HepG2 (cell line): Measurements from ENCODE around the gene PRICKLE2. TPM values are rescaled to one million over a fixed set of nuclear protein-coding genes. Genes with fewer than 3 reads are reported as not detected.

ENCODE experiments used
- ATAC-seq: fragments of 200-7000 bp; cut with Tn5 transposase; 3 replicates; pipeline ENCODE4 v1.9.1; 2020; ENCODE audit warnings: mild to moderate bottlenecking, moderate library complexity
- BruUV-seq: library from RNA; stranded (reverse); fragments of 400-500 nt; replicated peaks from 2 replicates; lab custom pipeline; 2021; lab: Mats Ljungman, UMichigan
- CTCF ChIA-PET: fragments of 300-600 bp; formaldehyde crosslinking; extraction: SDS; loops from one replicate; lab custom pipeline; 2021; ENCODE audit warnings: low total read pairs, inconsistent platforms, low intra/inter-chr PET ratio; lab: Yijun Ruan, JAX
- POLR2A ChIA-PET: fragments of 350-600 bp; sonication (Branson Sonifier 250); formaldehyde crosslinking; loops from one replicate; lab custom pipeline; 2020; ENCODE audit warnings: antibody characterized with exemption, inconsistent platforms; lab: Yijun Ruan, JAX
- DNase-seq: peaks from one replicate; pipeline ENCODE4 v3.0.0-alpha.2; 2015; ENCODE audit warnings: low spot score
- FAIRE-seq: peaks from 3 replicates; lab custom pipeline; 2011; peaks lifted over from hg19 to GRCh38; lab: Jason Lieb, UNC
- H2AFZ ChIP-seq: one replicate; pipeline ENCODE4 v1.6.1; 2011; ENCODE audit warnings: low read length, inconsistent platforms
- H3K27ac ChIP-seq: fragments of 300-600 bp; 3 replicates; pipeline ENCODE4 v1.8.0; 2011; ENCODE audit warnings: mixed run types, mild to moderate bottlenecking, mixed read lengths, low read length, inconsistent platforms; ENCODE audit not compliant: insufficient read depth; ENCODE audit errors: extremely low read length
- H3K27me3 ChIP-seq, 2 experiments: fragments of 200-600 bp in 1 of 2; 2 replicates in 1 of 2; 3 replicates in 1 of 2; pipeline versions ENCODE4 v1.6.0 to v1.8.0; 2011; ENCODE audit warnings: low read length in 2 of 2, mild to moderate bottlenecking in 2 of 2, moderate library complexity in 2 of 2, inconsistent platforms in 1 of 2; ENCODE audit not compliant: insufficient read depth in 2 of 2, control insufficient read depth in 1 of 2
- H3K36me3 ChIP-seq, 2 experiments: fragments of 200-600 bp in 1 of 2; replicated peaks in 1 of 2; 2 replicates in 1 of 2; 3 replicates in 1 of 2; pipeline versions ENCODE4 v1.5.1 to v1.8.0; 2011; ENCODE audit warnings: low read length in 2 of 2, inconsistent platforms in 1 of 2; ENCODE audit not compliant: insufficient read depth in 2 of 2, control insufficient read depth in 1 of 2
- H3K4me1 ChIP-seq: 2 replicates; pipeline ENCODE4 v1.5.1; 2012; ENCODE audit warnings: low read length, inconsistent platforms; ENCODE audit not compliant: insufficient read depth
- H3K4me2 ChIP-seq: 2 replicates; pipeline ENCODE4 v1.6.0; 2011; ENCODE audit warnings: low read depth, low read length, inconsistent platforms
- H3K4me3 ChIP-seq, 3 experiments: fragments of 200-600 bp in 1 of 3; sonication (generic), shearing (Covaris generic) in 1 of 3; replicated peaks in 1 of 3; 2 replicates each; pipeline ENCODE4 v1.5.1; 2011 to 2016; ENCODE audit warnings: low read length in 3 of 3, inconsistent platforms in 2 of 3, low read depth in 2 of 3, mild to moderate bottlenecking in 2 of 3, control low read depth in 1 of 3, mixed read lengths in 1 of 3; ENCODE audit not compliant: insufficient read depth in 1 of 3
- H3K79me2 ChIP-seq: one replicate; pipeline ENCODE4 v1.6.1; 2011; ENCODE audit warnings: low read length, inconsistent platforms; ENCODE audit not compliant: insufficient read depth
- H3K9ac ChIP-seq: 2 replicates; pipeline ENCODE4 v1.6.0; 2011; ENCODE audit warnings: mild to moderate bottlenecking, low read depth, low read length, inconsistent platforms; ENCODE audit not compliant: insufficient read depth
- H3K9me3 ChIP-seq: 2 replicates; pipeline ENCODE4 v1.5.1; 2012; ENCODE audit warnings: mild to moderate bottlenecking, low read length
- H4K20me1 ChIP-seq: 2 replicates; pipeline ENCODE4 v1.6.0; 2011; ENCODE audit warnings: inconsistent platforms, mild to moderate bottlenecking, low read length, moderate library complexity; ENCODE audit not compliant: insufficient read depth
- ARNTL ChIP-seq: sonication (generic); formaldehyde crosslinking; IDR thresholded peaks from 2 replicates; pipeline ENCODE4 v1.4.0; 2020; ENCODE audit warnings: mild to moderate bottlenecking, missing genetic modification reagents
- CBX2 ChIP-seq, 2 experiments: fragments of 200-600 bp in 1 of 2; sonication (generic); formaldehyde crosslinking in 1 of 2; IDR thresholded peaks; 2 replicates each; pipeline versions ENCODE4 v1.7.0 to v1.8.1; 2018 to 2022; ENCODE audit warnings: low read depth in 2 of 2, low read length in 1 of 2, mild to moderate bottlenecking in 1 of 2, missing genetic modification reagents in 1 of 2
- EED ChIP-seq: sonication (generic); formaldehyde crosslinking; IDR thresholded peaks from 2 replicates; pipeline ENCODE4 v1.5.0; 2020; ENCODE audit warnings: mild to moderate bottlenecking, missing genetic modification reagents
- ELF1 ChIP-seq: sonication (generic); formaldehyde crosslinking; IDR thresholded peaks from 2 replicates; pipeline ENCODE4 v1.4.0; 2020; ENCODE audit warnings: missing genetic modification reagents
- KAT7 ChIP-seq: IDR thresholded peaks from 2 replicates; pipeline ENCODE4 v1.6.1; 2018; ENCODE audit warnings: borderline replicate concordance, missing compliant biosample characterization
- NCOR1 ChIP-seq: fragments of 200-600 bp; sonication (generic); IDR thresholded peaks from 2 replicates; pipeline ENCODE4 v1.7.0; 2017; ENCODE audit warnings: antibody characterized with exemption, low read length, borderline replicate concordance
- ZNF10 ChIP-seq: sonication (generic); formaldehyde crosslinking; IDR thresholded peaks from 2 replicates; pipeline ENCODE4 v1.4.0; 2020; ENCODE audit warnings: mild to moderate bottlenecking, low read depth, missing genetic modification reagents, borderline replicate concordance
- ZNF17 ChIP-seq: sonication (generic); formaldehyde crosslinking; IDR thresholded peaks from 2 replicates; pipeline ENCODE4 v1.5.0; 2020; ENCODE audit warnings: mild to moderate bottlenecking, missing genetic modification reagents
- ZNF343 ChIP-seq: sonication (generic); formaldehyde crosslinking; IDR thresholded peaks from 2 replicates; pipeline ENCODE4 v1.4.0; 2020; ENCODE audit warnings: mild to moderate bottlenecking, missing genetic modification reagents
- ZNF382 ChIP-seq: sonication (generic); formaldehyde crosslinking; IDR thresholded peaks from 2 replicates; pipeline ENCODE4 v1.5.0; 2020; ENCODE audit warnings: missing genetic modification reagents, mild to moderate bottlenecking, borderline replicate concordance
- ZNF7 ChIP-seq: IDR thresholded peaks from 2 replicates; pipeline ENCODE4 v1.6.1; 2016; ENCODE audit warnings: missing biosample characterization, missing genetic modification reagents
- WGBS: methylation state at CpG from one replicate; pipeline ENCODE4 v1.1.6; 2017; ENCODE audit warnings: low lambda C conversion rate; 5-methylcytosine and 5-hydroxymethylcytosine counted together
- in situ Hi-C: cut with HindIII; loops from 2 replicates; pipeline ENCODE4 v1.10.0; 2017; ENCODE audit warnings: low pct_unique_long_range_greater_than_20kb; ENCODE audit not compliant: extremely low pct_ligation_motif_present
- intact Hi-C: fragments of 100-400 bp; cut with micrococcal nuclease; formaldehyde crosslinking; loops from one replicate; pipeline ENCODE4 v1.10.0; 2022; ENCODE audit not compliant: unreplicated experiment
- polyA plus RNA-seq, 8 experiments: library from polyadenylated mRNA; depleted of rRNA in 3 of 8; stranded (reverse) in 7 of 8; unstranded in 1 of 8; fragments of >200 nt; fragmentation: Illumina TruSeq in 4 of 8; extraction: Trizol in 4 of 8; gene quantifications; 2 replicates each; pipeline versions ENCODE4 v1.2.1 to v1.2.3, GENCODE V29; 2011 to 2016; ENCODE audit warnings: low read depth in 4 of 8, missing spikeins in 1 of 8, mixed read lengths in 1 of 8; ENCODE audit not compliant: insufficient read depth in 1 of 8
- total RNA-seq, 5 experiments: library from RNA; depleted of rRNA; stranded (reverse); fragments of >200 nt; fragmentation: Illumina TruSeq; extraction: Trizol; gene quantifications; 2 replicates each; pipeline ENCODE4 v1.2.3, GENCODE V29; 2016; ENCODE audit warnings: low read depth in 1 of 5
- TF ChIP-seq, protein P1 (sequence below): sonication (generic); formaldehyde crosslinking; IDR thresholded peaks from 2 replicates; pipeline ENCODE4 v1.5.0; 2020; ENCODE audit warnings: mild to moderate bottlenecking, missing genetic modification reagents
- TF ChIP-seq, protein P2 (sequence below), 2 experiments: fragments of 450-650 bp in 1 of 2; sonication (generic) in 1 of 2; formaldehyde crosslinking in 1 of 2; IDR thresholded peaks; 2 replicates each; pipeline versions ENCODE4 v1.6.1 to v1.8.0; 2016 to 2022; ENCODE audit warnings: antibody characterized with exemption in 1 of 2, mild to moderate bottlenecking in 1 of 2, missing genetic modification reagents in 1 of 2

Gene PRICKLE2
- total and polyA plus RNA-seq, 2 of the 13 experiments (the other 11 are each of a cell fraction or from before 2014, with no cell fraction given) = 0.01 to 0.07 TPM

- Histone ChIP-seq H2AFZ (no peak overlapping the region), H3K27ac (no peak overlapping the region), H3K36me3 (no peaks in the 10 kb centered on the region), H3K4me3 (no peak overlapping the region), H3K79me2 (no peaks in the 10 kb centered on the region), H3K27me3 (no peaks in the 10 kb centered on the region; a peak in 1 of 5 replicates), H3K9ac (no peak overlapping the region), H4K20me1 (no peaks in the 10 kb centered on the region), H3K4me2 (no peak overlapping the region), H3K4me1 (no peaks in the 10 kb centered on the region), H3K9me3 (no peaks in the 10 kb centered on the region)
- ATAC-seq (no peak), FAIRE-seq (no peak), DNase-seq (no peak)
- BruUV-seq = no TSS peak
- in situ Hi-C loops = no loop called here
- 63% methylated on average over 1 of the region's 1 CpG for WGBS
- ChIA-PET POLR2A (no interaction called here), CTCF (no interaction called here)
- intact Hi-C loops = no loop called here
- TF ChIP-seq ZNF7 (no peak), ARNTL (no peak), NCOR1 (no peak), KAT7 (CRISPR knock-in tag) (no peak), ELF1 (CRISPR knock-in tag) (no peak), CBX2 (IDR thresholded peaks at IDR 0.05; ENCODE audit: low read depth, low read length) (no peak), CBX2 (CRISPR knock-in tag; IDR thresholded peaks at IDR 0.05; ENCODE audit: low read depth) (no peak), ZNF17 (CRISPR knock-in tag) (no peak), ZNF382 (CRISPR knock-in tag) (no peak), ZNF10 (CRISPR knock-in tag) (no peak), ZNF343 (CRISPR knock-in tag) (no peak), EED (CRISPR knock-in tag) (no peak)
- TF ChIP-seq, protein P1, sequence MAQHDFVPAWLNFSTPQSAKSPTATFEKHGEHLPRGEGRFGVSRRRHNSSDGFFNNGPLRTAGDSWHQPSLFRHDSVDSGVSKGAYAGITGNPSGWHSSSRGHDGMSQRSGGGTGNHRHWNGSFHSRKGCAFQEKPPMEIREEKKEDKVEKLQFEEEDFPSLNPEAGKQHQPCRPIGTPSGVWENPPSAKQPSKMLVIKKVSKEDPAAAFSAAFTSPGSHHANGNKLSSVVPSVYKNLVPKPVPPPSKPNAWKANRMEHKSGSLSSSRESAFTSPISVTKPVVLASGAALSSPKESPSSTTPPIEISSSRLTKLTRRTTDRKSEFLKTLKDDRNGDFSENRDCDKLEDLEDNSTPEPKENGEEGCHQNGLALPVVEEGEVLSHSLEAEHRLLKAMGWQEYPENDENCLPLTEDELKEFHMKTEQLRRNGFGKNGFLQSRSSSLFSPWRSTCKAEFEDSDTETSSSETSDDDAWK = no peak
- TF ChIP-seq, protein P2, sequence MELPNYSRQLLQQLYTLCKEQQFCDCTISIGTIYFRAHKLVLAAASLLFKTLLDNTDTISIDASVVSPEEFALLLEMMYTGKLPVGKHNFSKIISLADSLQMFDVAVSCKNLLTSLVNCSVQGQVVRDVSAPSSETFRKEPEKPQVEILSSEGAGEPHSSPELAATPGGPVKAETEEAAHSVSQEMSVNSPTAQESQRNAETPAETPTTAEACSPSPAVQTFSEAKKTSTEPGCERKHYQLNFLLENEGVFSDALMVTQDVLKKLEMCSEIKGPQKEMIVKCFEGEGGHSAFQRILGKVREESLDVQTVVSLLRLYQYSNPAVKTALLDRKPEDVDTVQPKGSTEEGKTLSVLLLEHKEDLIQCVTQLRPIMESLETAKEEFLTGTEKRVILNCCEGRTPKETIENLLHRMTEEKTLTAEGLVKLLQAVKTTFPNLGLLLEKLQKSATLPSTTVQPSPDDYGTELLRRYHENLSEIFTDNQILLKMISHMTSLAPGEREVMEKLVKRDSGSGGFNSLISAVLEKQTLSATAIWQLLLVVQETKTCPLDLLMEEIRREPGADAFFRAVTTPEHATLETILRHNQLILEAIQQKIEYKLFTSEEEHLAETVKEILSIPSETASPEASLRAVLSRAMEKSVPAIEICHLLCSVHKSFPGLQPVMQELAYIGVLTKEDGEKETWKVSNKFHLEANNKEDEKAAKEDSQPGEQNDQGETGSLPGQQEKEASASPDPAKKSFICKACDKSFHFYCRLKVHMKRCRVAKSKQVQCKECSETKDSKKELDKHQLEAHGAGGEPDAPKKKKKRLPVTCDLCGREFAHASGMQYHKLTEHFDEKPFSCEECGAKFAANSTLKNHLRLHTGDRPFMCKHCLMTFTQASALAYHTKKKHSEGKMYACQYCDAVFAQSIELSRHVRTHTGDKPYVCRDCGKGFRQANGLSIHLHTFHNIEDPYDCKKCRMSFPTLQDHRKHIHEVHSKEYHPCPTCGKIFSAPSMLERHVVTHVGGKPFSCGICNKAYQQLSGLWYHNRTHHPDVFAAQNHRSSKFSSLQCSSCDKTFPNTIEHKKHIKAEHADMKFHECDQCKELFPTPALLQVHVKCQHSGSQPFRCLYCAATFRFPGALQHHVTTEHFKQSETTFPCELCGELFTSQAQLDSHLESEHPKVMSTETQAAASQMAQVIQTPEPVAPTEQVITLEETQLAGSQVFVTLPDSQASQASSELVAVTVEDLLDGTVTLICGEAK (IDR thresholded peaks at IDR 0.05) = no peak
- TF ChIP-seq, protein P2 (CRISPR knock-in tag; IDR thresholded peaks at IDR 0.05) = no peak
Measured at GRCh38 chr3:64179860-64180259, 45.4 kb downstream of the PRICKLE2 start.
